Sigmoid colon (tissue), 3 donors: ENCODE results near the gene MAGI2.

ENCODE experiments used
- CTCF ChIP-seq, 4 experiments: fragments of 450-650 bp in 3 of 4; fragments of 200-600 bp in 1 of 4; IDR thresholded peaks; one replicate each; pipeline ENCODE4 v1.5.1; 2016 to 2019; ENCODE audit warnings: antibody characterized with exemption in 4 of 4, mild to moderate bottlenecking in 3 of 4, moderate library complexity in 2 of 4
- POLR2A ChIP-seq, 2 donors: fragments of 450-650 bp; IDR thresholded peaks; one replicate each; pipeline ENCODE4 v1.6.1; 2016; ENCODE audit warnings: antibody characterized with exemption in 2 of 2, mild to moderate bottlenecking in 2 of 2, moderate library complexity in 2 of 2

DNA sequence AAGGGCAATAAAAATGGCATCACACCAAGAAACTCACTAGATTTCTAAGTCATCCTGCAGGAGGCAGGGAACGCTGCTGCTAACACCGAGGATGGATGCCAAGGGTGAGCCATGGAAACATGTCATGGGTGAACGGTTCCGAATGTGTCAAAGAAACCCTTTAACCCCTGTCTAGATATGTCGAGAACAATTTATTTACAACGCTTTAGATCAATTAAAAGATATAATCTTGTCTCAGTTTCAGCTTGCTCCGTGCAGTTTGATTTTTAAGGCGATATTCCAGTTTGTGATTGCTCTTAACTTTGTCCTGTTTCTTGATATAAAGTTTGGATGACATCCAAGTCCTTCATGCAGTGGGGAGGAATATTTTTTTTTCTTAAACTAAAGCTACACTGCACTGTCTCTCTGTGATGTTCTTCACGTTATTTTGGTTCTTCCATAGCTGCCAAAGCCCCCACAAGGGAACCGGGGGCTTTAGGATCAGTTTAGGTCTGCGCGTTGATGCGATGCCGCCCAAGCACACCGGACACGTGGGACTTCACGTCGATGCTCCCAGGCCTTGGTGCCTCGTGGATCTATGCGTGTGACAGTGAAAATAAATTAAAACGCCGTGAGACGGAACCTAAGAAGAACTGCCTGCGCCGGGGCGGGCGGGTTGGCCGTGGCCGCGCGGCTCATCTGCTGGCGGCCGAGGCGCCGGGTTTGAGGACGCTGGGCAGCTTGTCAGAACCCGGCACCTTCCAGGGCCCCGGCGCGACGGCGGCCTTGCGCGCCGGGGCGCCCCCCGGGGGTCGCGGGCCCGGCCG is 1434.6 kb downstream of the MAGI2 start:
- TF ChIP-seq CTCF (IDR thresholded peaks at IDR 0.05), result peak in 1 of 4 experiments; percentile 18
- TF ChIP-seq POLR2A (IDR thresholded peaks at IDR 0.05), result no peak
